NCI-H748 (cell line): ENCODE data around the gene AKIP1.
A peak's percentile ranks its signal among the peaks of the same experiment; 100 is the strongest.

Experiments used
- DNase-seq: peaks from one replicate; lab custom pipeline; 2025; ENCODE audit not compliant: unreplicated experiment; lab: John Stamatoyannopoulos, UW

AKIP1 gene

DNA sequence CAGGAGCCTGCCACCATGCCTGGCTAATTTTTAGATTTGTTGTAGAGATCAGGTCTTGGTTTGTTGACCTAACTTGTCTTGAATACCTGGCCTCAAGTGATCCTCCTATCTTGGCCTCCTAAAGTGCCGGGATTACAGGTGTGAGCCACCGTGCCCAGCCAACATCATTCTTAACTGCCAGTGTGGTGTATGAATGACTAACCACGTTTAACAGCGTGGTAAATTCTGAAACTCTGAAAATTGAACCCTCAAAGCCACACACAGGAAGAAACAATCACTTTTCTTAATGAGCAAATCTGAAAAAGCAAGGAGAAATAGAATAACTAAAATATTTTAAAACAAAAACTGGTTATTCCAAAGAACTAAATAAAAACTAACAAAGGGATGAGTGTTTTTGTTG lies 45.9 kb downstream of the AKIP1 start:
- DNase-seq = no peak

GRCh38 chr11:8959546-8960166 lies 48.7 kb downstream of the AKIP1 start:
- DNase-seq = peak; percentile 60

DNA sequence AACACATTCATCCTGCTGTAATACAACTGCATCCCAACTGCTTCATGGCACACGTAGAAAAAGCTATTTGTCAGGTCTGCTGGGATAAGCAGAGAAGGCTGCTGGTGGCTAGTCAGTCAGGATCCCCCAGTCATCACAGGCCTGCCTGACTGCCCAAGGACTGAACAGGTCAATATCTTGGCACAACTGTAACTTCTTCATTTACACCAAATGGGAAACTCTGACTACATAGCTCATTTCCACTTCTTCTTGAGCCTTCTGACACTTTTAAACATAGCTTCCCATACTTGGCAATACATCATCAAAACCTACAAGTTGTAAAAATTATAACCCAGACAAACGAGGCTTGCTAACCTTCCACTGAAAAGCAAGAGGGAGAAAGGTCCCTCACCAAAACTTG lies 50.4 kb downstream of the AKIP1 start:
- no peak for DNase-seq

- DNase-seq = no peak
Observed at GRCh38 chr11:8962841-8963240, 51.9 kb downstream of the AKIP1 start.

DNA sequence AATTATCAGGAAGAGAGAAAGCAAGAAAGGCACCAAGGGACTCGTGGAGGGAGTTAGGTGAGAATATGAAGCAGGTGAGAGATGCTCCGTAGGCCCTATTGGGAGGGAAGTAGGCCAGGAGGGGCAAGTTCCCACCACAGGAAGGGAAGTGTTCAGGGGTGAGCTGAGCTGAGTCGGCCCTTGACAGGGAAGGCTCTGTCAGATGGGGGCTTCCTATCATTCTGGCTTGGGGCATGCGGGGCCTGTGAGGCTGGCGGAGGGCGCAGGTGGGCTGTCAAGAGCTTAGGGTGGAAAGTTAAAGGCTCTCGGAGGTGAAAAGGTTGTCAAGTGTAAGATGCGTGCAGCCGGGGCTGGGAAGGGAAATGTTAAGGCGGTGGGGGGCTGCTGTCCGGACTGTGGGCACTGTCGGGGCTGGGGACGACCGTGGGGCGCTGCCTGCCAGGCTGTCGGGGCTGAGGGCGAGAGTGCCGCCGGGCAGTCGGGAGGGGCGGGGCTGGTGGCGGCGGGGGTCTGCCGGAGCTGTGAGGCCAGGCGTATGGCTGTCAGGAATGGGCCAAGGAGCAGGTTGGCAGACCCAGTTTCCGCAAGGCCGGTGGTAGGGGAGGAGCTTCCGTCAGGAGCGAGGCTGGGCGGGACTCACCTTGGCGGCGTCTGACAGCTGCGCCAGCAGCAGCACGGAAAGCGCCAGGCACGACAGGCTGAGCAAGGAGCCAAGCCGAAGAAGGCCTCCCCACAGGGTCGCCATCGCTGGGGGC lies 52.8 kb downstream of the AKIP1 start:
- peak; percentile 87 for DNase-seq

GRCh38 chr11:8964324-8965320 lies 53.6 kb downstream of the AKIP1 start, which contains the start of gene TMEM9B:
Gene TMEM9B, minus strand, starts transcription at chr11:8964442. Its CDS starts 129 bp downstream, at chr11:8964313.
- DNase-seq = peak; percentile 91

- no peak for DNase-seq
Observed at GRCh38 chr11:8967184-8967583, 56.2 kb downstream of the AKIP1 start.
